Activated CD4-positive, alpha-beta T cell treated with anti-CD3 and anti-CD28 coated beads, Interleukin-2, Interleukin-4, amounts not matched to agents 100 ng/mL and 50 ng/mL, durations not matched to agents 16 hours and 8 hours (primary cell): Measurements from ENCODE around the gene KAT6B.
"Not testable (repeated sequence)": the region's sequence is repeated elsewhere in the genome, so short reads cannot be mapped to it uniquely, and the experiment has no call there.

Source experiments
- DNase-seq: peaks from one replicate; pipeline ENCODE4 v3.0.0-alpha.2; 2020; ENCODE audit warnings: low spot score

Gene KAT6B

DNA sequence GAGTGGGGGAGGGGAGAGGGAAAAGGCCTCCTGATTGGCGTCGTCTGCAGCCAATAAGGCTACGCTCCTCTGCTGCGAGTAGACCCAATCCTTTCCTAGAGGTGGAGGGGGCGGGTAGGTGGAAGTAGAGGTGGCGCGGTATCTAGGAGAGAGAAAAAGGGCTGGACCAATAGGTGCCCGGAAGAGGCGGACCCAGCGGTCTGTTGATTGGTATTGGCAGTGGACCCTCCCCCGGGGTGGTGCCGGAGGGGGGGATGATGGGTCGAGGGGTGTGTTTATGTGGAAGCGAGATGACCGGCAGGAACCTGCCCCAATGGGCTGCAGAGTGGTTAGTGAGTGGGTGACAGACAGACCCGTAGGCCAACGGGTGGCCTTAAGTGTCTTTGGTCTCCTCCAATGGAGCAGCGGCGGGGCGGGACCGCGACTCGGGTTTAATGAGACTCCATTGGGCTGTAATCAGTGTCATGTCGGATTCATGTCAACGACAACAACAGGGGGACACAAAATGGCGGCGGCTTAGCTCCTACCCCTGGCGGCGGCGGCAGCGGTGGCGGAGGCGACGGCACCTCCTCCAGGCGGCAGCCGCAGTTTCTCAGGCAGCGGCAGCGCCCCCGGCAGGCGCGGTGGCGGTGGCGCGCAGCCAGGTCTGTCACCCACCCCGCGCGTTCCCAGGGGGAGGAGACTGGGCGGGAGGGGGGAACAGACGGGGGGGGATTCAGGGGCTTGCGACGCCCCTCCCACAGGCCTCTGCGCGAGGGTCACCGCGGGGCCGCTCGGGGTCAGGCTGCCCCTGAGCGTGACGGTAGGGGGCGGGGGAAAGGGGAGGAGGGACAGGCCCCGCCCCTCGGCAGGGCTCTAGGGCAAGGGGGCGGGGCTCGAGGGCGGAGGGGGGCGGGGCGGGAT, at the start of gene KAT6B:
KAT6B (plus strand) TSS at position 459 of the 903 bp plus-strand sequence. CDS start 16,258 bp downstream, outside the sequence.
- DNase-seq: peak; percentile 100

GRCh38 chr10:74778436-74779094, 47.8 kb upstream of the KAT6B start:
- DNase-seq: no peak

- DNase-seq: not testable (repeated sequence)
These were observed 44.5 kb upstream of the KAT6B start for GRCh38 chr10:74781870-74782269.

DNA sequence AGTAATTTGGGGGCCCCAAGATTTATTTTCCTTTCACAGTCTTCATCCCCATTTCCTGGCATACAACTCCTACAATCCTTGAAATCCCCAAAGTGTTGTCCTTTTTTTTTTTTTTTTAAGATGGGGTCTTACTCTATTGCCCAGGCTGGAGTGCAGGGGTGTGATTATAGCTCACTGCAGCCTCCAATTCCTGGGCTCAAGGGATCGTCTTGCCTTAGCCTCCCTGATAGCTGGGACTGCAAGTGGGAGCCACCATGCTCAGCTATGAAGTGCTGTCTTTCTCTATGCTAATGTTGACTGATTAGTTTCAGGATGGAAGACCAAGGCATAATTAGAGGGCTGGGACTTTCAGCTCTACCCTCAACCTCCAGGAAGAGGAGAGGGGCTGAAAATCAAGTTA, 41.9 kb upstream of the KAT6B start:
- no peak for DNase-seq

GRCh38 chr10:74786126-74786525, 40.3 kb upstream of the KAT6B start:
- DNase-seq: no peak

- DNase-seq: no peak
These were observed 38.9 kb upstream of the KAT6B start for GRCh38 chr10:74787457-74787856.

DNA sequence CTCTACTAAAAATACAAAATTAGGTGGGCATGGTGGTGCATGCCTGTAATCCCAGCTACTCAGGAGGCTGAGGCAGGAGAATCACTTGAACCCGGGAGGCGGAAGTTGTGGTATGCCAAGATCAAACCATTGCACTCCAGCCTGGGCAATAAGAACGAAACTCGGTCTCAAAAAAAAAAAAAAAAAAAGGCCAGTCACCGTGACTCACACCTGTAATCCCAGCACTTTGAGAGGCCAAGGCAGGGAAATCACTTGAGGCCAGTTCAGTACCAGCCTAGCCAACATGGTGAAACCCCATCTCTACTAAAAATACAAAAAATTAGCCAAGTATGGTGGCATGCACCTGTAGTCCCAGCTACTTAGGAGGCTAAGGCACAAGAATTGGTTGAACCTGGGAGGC, 34.4 kb upstream of the KAT6B start:
- DNase-seq: not testable (repeated sequence)

DNA sequence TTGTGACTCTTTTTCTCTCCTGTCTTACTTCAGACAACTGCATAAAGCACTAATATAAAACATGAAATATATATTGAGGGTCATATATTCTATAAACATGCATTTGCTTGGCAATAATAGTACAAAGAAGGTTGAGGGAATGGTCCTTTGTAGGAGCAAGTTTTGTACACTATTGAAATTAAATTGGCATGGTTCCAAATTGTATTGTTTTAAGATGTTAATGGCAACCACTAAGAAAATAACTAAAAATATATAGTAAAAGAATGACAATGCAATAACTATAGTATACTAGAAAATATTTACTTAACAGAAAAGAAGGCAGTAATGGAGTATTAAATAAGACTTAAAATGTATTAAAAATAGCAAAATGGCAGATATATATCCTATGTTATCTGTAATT, 33.7 kb upstream of the KAT6B start:
- no peak for DNase-seq

- not testable (repeated sequence) for DNase-seq
These were observed 33.2 kb upstream of the KAT6B start for GRCh38 chr10:74793240-74793639.

- no peak for DNase-seq
These were observed 31.9 kb upstream of the KAT6B start for GRCh38 chr10:74794531-74794930.

DNA sequence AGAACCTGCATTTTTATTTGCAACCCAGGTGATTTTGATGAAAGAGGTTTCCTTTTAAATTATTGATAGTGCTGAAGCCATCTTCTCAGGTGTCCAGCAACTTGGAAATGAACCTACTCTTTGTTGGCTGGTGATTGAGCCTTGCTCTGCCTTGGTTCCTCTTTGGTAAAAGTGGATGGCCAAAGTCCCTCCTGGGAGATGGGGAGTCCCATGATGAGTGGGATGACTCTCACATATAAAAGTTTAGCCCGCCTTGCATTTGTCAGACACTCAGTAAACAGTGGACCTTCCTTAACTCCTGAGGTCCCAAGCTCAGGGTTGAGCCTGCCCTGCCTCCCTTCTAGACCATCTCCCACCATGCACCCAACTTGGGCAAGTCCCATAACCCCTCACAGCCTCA, 28.9 kb upstream of the KAT6B start:
- no peak for DNase-seq

DNA sequence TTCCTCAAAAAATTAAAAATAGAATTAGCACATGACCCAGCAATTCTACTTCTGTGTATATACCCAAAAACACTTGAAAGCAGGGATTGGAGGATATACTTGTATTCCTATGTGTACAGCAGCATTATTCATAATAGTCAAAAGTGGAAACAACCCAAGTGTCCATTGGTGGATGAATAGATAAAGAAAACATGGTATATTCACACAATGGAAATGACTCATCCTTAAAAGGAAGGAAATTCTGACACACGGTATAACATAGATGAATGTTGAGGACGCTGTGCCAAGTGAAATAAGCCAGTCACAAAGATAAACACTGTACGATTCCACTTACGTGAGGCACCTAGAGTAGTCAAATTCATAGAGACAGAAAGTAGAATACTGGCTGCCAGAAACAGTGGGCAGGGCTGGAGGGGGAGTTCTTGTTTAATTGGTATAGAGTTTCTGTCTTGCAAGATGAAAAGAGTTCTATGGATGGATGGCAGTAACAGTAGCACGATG, 26.6 kb upstream of the KAT6B start:
- peak; percentile 74 for DNase-seq

- DNase-seq: no peak
These were observed 25.0 kb upstream of the KAT6B start for GRCh38 chr10:74801447-74801846.

DNA sequence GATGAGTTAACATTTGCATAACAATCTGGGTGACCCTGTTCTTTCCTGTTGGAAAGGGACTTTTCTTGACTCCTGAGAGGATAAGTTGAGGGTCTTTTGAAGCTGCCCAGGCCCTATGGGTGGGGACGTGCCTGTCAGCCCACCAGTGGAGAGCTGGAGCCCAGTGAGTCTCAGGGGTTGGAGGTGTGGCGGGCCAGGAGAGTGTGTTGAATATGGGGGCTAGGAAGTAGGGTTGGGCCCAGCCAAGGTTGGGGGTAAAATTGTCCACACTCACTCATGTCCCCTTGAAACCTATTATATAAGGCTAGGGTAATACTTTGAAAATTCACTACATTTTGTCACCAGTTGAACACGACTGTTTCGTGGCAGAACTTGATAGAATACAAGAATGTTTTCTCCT, 17.9 kb upstream of the KAT6B start:
- DNase-seq: no peak

- no peak for DNase-seq
These were observed 16.3 kb upstream of the KAT6B start for GRCh38 chr10:74810087-74810486.

DNA sequence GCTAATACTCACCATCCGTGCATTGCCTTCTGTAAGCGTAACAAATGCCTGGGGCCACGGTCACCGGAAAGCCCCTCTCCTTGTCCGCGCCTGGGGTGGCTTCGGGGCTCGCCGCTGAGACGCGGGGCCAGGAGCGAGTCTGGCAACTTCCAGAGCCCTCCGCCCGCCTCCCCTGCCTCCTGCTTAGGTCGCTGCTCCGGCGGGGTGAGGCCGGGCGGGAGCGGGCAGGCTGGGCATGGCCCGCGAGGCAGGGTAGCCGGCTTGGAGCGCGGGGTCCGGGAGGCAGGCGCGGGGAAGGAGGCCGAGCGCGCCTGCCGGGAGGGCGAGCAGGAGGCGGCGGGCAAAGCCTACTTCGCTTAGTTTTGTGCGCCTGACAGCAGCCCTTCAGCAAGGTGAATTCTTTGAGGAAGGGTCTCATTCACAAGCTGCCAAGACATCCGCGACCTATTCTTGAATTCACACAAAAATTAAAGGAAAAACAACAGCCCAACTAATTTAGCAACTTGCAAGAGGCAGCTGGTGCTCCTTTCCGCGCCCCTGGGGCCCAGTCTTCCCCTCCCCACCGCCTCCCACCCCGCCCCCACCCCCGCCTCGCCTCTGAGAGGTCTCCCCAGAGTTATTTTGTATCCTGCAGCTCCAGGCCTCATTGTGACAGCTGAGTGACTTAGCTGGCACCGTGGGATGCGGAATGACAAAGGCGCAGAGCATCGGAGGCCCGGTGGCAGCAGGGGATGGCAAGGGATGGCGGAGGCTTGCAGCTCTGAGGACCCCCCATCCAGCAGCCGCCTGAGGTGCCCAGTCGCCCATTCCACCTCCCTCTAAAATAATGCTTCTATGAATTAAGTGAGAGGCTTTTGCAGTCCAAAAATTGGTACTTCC, 12.8 kb upstream of the KAT6B start:
- DNase-seq: no peak

- no peak for DNase-seq
These were observed 11.6 kb upstream of the KAT6B start for GRCh38 chr10:74814797-74815196.

DNA sequence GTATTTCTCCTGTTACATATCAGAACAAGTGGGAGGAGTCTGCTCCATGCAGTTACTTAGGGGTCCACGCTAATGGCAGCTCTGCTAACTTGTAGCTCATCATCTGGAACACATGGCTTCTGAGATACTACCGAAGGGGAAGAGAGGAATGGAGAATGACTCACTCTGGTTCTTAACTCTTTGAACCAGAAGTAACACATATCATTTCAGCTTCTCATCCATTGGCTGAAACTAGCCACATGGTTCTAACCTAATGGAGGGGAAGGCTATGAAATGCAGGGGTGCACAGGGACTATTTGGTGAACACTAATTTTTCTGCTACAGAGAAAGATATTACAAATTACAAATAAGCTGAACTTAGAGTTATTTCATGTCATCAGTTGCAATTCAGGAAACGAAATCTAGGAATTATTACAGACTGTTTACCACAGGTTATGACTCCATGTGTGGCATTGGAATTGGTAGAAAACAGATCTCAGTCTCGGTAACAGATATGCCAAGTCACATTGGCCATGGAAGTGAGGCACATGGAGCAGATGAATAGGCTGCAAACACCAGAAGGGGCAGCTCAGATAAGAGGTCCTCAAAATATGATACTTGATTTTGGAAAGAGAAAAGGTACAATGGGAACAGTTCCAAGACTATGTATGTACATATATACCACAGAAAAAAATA, 9.4 kb upstream of the KAT6B start:
- no peak for DNase-seq

- DNase-seq: no peak
These were observed 4.9 kb upstream of the KAT6B start for GRCh38 chr10:74821501-74821900.

GRCh38 chr10:74822101-74822500, 4.3 kb upstream of the KAT6B start:
- no peak for DNase-seq

GRCh38 chr10:74822521-74823089, 3.8 kb upstream of the KAT6B start:
- no peak for DNase-seq
